Measurements from ENCODE around the gene POR. TPM values are rescaled to one million over a fixed set of nuclear protein-coding genes. Genes with fewer than 3 reads are reported as not detected.

Gene POR
- total RNA-seq, 4 donors from 2014 or later, result 37.8 to 71.4 (median 63.6) TPM

DNA sequence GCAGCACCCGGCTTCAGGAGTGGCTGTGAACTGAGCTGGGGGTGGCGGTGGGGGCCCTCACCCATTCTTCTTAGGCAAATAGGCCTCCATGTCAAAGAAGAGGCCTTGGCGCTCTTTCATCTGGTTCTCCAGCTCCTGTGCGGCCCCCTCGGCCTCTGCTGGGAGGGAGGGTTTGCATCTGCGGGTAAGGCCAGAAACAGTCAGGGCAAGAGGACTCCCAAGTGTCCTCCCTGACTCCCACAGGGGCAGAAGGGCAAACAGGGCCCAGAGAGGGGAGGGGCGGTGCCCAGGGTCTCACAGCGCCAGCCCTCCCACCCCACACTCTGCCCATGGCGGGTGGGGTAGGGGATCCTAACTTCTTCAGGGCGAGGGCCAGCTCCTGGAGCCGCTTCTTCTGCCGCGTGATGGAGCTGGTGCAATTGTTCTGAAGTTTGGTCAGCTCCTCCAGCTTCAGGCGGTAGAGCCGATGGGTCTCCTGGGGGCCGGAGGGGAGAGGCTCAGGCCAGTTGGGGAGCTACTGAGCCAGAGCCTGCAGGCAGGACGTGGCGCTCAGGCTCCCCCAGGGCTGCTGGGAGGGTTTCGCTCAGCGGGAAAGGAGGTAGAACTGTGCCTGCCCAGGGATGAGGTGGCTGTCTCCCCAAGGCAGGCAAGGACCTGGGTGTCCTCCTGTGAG is 77.3 kb downstream of the POR start:
- WGBS, result 89% methylated on average over 14 of the region's 20 CpGs
- no peak for DNase-seq (ENCODE audit: extremely low spot score)
- peak overlapping the region; percentile 86 to 95 (median 92) for H3K27ac ChIP-seq (replicated peaks in 1 of 4)
- H3K4me3 ChIP-seq, result no peak overlapping the region
- peaks cover 0 to 30% (median 19%) of the 10 kb centered on the region in 4 donors for H3K36me3 ChIP-seq
- peaks cover 35 to 57% (median 50%) of the 10 kb centered on the region in 4 donors for H3K4me1 ChIP-seq
- H3K27me3 ChIP-seq, result no peaks in the 10 kb centered on the region
- intact Hi-C loops (cut with DNase I), result no loop called here
- H3K9me3 ChIP-seq, result no peaks in the 10 kb centered on the region
- TF ChIP-seq POLR2AphosphoS5 (IDR thresholded peaks at IDR 0.05), result no peak
- TF ChIP-seq, protein P1, sequence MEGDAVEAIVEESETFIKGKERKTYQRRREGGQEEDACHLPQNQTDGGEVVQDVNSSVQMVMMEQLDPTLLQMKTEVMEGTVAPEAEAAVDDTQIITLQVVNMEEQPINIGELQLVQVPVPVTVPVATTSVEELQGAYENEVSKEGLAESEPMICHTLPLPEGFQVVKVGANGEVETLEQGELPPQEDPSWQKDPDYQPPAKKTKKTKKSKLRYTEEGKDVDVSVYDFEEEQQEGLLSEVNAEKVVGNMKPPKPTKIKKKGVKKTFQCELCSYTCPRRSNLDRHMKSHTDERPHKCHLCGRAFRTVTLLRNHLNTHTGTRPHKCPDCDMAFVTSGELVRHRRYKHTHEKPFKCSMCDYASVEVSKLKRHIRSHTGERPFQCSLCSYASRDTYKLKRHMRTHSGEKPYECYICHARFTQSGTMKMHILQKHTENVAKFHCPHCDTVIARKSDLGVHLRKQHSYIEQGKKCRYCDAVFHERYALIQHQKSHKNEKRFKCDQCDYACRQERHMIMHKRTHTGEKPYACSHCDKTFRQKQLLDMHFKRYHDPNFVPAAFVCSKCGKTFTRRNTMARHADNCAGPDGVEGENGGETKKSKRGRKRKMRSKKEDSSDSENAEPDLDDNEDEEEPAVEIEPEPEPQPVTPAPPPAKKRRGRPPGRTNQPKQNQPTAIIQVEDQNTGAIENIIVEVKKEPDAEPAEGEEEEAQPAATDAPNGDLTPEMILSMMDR (IDR thresholded peaks at IDR 0.05), result no peak
- TF ChIP-seq POLR2A (IDR thresholded peaks at IDR 0.05; ENCODE audit: low read depth), result no peak
- TF ChIP-seq EP300 (IDR thresholded peaks at IDR 0.05), result no peak

DNA sequence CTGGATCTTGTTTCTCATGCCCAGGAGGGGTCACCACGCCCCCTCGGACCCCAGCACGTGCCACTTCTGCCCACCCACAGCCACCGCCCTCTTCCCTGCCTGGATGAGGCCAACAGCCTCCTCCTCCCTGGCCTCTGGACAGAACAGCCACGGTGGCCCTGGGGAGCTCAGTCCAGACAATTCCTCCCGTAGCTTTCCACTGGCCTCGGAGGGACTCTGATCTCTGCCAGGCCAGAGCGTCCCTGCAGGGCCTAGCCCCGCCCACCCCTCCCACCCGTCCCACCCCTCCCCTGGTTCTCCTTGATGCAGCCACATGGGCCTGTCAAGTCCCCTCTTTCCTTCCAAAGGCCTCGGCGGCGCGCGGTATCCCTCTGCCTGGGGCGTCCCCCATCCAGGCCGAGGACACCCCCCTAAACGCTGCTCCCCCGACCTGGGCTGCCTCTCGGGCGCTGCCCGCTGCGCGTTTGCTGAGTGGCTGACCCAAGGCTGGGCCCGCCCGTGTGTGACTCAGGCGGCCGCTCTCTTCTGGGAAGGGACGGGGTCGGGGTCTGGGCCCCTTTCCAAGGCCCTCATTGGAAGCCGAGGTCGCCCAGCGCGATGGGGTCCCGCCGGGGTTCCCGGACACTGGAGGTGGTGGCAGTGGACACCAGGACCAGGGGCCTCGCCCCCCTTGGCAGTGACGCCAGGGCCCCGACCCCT is 78.9 kb downstream of the POR start:
- intact Hi-C loops (cut with DNase I), result no loop called here
- TF ChIP-seq EP300 (IDR thresholded peaks at IDR 0.05) (no peak), POLR2AphosphoS5 (IDR thresholded peaks at IDR 0.05) (peak in 1 of 2 donors; percentile 36)
- peak overlapping the region; percentile 86 to 95 (median 92) for H3K27ac ChIP-seq (replicated peaks in 1 of 4)
- 4% methylated on average over 16 of the region's 40 CpGs for WGBS
- no peak for DNase-seq (ENCODE audit: extremely low spot score)
- peaks cover 0 to 19% (median 8%) of the 10 kb centered on the region in 4 donors for H3K36me3 ChIP-seq
- H3K9me3 ChIP-seq, result no peaks in the 10 kb centered on the region
- H3K4me3 ChIP-seq, result peak overlapping the region; percentile 72 to 88 (median 78)
- H3K4me1 ChIP-seq, result peaks cover 35 to 54% (median 49%) of the 10 kb centered on the region in 4 donors
- no peaks in the 10 kb centered on the region for H3K27me3 ChIP-seq

DNA sequence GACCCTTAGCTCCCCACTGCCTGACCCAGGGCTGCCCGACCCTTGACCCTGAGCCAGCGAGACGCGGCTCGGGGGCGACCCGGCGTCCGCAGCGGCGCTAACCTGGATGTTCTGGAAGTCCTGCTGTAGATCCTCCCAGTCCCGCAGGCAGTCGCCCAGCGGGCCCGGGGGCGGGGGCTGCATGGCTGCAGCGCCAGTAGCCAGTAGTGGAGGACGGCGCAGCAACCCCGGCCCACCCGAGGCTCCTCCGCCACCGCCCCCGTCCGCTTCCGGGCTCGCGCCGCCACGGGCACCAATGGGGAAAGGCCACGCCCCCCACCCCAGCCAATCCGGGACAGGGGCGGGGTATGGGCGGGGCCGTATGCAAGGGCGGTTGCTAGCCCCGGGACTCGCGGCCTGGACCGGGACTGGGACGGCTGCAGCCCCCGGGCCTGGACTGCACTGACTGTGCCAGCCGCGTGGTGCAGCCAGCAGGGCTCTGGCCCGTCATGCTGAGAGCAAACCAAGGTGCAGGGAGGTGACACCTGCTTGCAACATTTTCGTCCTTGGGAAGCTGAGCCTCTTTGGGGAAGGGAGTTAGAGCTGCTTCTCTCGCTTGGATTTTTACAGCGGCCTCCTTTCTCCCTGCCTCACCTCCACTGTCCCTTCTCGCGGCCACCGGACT is 79.6 kb downstream of the POR start, which contains the start of gene TMEM120A:
Gene TMEM120A, minus strand, starts transcription at position 208 of the 664 bp plus-strand sequence. Its CDS starts 25 bp downstream, at position 183.
- peaks cover 0 to 20% (median 8%) of the 10 kb centered on the region in 4 donors for H3K36me3 ChIP-seq
- H3K27me3 ChIP-seq, result no peaks in the 10 kb centered on the region
- H3K4me1 ChIP-seq, result peaks cover 33 to 48% (median 43%) of the 10 kb centered on the region in 4 donors
- TF ChIP-seq POLR2AphosphoS5 (IDR thresholded peaks at IDR 0.05) (peak; percentile 87 to 96), POLR2A (IDR thresholded peaks at IDR 0.05; ENCODE audit: low read depth) (peak; percentile 52), EP300 (IDR thresholded peaks at IDR 0.05) (no peak)
- TF ChIP-seq, protein P1 (IDR thresholded peaks at IDR 0.05), result peak in 2 of 3 experiments; percentile 20 to 38
- peak; percentile 99 for DNase-seq (ENCODE audit: extremely low spot score)
- intact Hi-C loops (cut with DNase I), result loop anchor here (5.0 kb wide), 1 partner anchor 82 kb away; no protein-coding TSS in a partner anchor
- H3K4me3 ChIP-seq, result peak within 1 kb of the TSS; percentile 72 to 88 (median 78)
- no peaks in the 10 kb centered on the region for H3K9me3 ChIP-seq
- peak within 1 kb of the TSS; percentile 86 to 95 (median 92) for H3K27ac ChIP-seq (replicated peaks in 1 of 4)
- 12% methylated on average over 8 of the region's 51 CpGs for WGBS

DNA sequence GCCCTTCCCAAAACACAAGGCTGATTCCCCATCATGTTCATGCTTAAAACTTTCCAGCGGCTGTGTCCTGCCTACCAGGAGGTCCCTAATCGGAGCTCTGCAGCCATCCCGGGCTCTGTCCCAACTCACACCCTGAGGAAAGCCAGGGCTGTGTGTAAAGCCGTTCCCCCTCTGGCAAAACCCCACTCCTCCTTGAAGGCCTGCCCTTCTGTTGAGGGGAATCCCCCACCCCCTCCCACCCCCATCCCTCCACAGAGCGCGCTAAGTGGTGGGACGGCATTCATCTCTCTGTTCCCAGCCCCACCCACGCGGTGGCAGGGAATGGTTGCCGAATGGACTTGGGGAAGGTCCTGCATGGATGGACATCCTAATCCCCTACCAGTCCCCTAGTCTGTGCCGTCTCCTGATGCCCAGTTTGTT is 80.1 kb downstream of the POR start:
- Histone ChIP-seq H3K4me3 (peak overlapping the region; percentile 72 to 88 (median 78)), H3K4me1 (peaks cover 28 to 43% (median 38%) of the 10 kb centered on the region in 4 donors), H3K27ac (replicated peaks in 1 of 4) (peak overlapping the region; percentile 86 to 95 (median 92)), H3K9me3 (no peaks in the 10 kb centered on the region), H3K27me3 (no peaks in the 10 kb centered on the region), H3K36me3 (peaks cover 0 to 23% (median 9%) of the 10 kb centered on the region in 4 donors)
- TF ChIP-seq, protein P1 (IDR thresholded peaks at IDR 0.05), result no peak
- TF ChIP-seq POLR2AphosphoS5 (IDR thresholded peaks at IDR 0.05), result no peak
- 27% methylated on average over 7 of the region's 11 CpGs for WGBS
- intact Hi-C loops (cut with DNase I), result loop anchor here (5.0 kb wide), 1 partner anchor 83 kb away; no protein-coding TSS in a partner anchor
- DNase-seq (ENCODE audit: extremely low spot score), result no peak

Measured in esophagus muscularis mucosa (tissue), 4 donors.